Stomach (tissue), 9 donors: ENCODE results near the gene COQ7. TPM values are rescaled to one million over a fixed set of nuclear protein-coding genes. Genes with fewer than 3 reads are reported as not detected.

Source experiments
- DNase-seq, 2 donors: peaks; one replicate each; pipeline versions ENCODE4 v3.0.0 to v3.0.0-alpha.2; 2013 to 2019
- H3K27ac ChIP-seq, 5 donors: fragments of 200-600 bp in 4 of 5; sonication (generic) in 4 of 5; one replicate each; pipeline ENCODE4 v1.5.1; 2013 to 2019; ENCODE audit warnings: mild to moderate bottlenecking in 1 of 5, moderate library complexity in 1 of 5
- H3K27me3 ChIP-seq, 3 donors: fragments of 200-600 bp; sonication (generic); one replicate each; pipeline ENCODE4 v1.5.1; 2017 to 2019; ENCODE audit warnings: mixed run types in 1 of 3
- H3K36me3 ChIP-seq, 4 donors: fragments of 200-600 bp; sonication (generic); 1 replicate in 3 of 4; 2 replicates in 1 of 4; pipeline ENCODE4 v1.5.1; 2016 to 2019
- H3K4me1 ChIP-seq, 4 donors: fragments of 200-600 bp; sonication (generic); one replicate each; pipeline ENCODE4 v1.5.1; 2016 to 2019
- H3K4me3 ChIP-seq, 4 donors: fragments of 200-600 bp; sonication (generic) in 3 of 4; one replicate each; pipeline ENCODE4 v1.5.1; 2016 to 2019; ENCODE audit warnings: mild to moderate bottlenecking in 1 of 4
- H3K9me3 ChIP-seq, 4 donors: fragments of 200-600 bp; sonication (generic); one replicate each; pipeline ENCODE4 v1.5.1; 2016 to 2019
- EP300 ChIP-seq: sonication (generic); formaldehyde crosslinking; IDR thresholded peaks from one replicate; pipeline ENCODE4 v1.6.1; 2017; ENCODE audit warnings: antibody characterized with exemption
- POLR2A ChIP-seq, 4 donors: fragments of 450-650 bp; IDR thresholded peaks; one replicate each; pipeline ENCODE4 v1.6.1; 2016; ENCODE audit warnings: antibody characterized with exemption in 4 of 4, control low read depth in 2 of 4, mild to moderate bottlenecking in 1 of 4, moderate library complexity in 1 of 4
- POLR2AphosphoS5 ChIP-seq, 3 donors: sonication (generic); formaldehyde crosslinking; IDR thresholded peaks; one replicate each; pipeline ENCODE4 v1.6.1; 2016; ENCODE audit warnings: antibody characterized with exemption in 3 of 3
- WGBS, 5 donors: extraction: QIAGEN DNeasy Blood & Tissue Kit in 3 of 5; methylation state at CpG; one replicate each; pipeline versions ENCODE4 v1.1.5 to v1.1.7; 2013 to 2018; 5-methylcytosine and 5-hydroxymethylcytosine counted together
- intact Hi-C: fragments of 100-400 bp; cut with DNase I; formaldehyde crosslinking; loops from one replicate; pipeline ENCODE4 v1.15.1; 2023; ENCODE audit warnings: low total_unique reads
- polyA plus RNA-seq, 3 donors: library from polyadenylated mRNA; stranded (reverse); fragments of 200-250 nt; gene quantifications; one replicate each; pipeline ENCODE4 v1.2.3, GENCODE V29; 2013
- total RNA-seq, 5 donors: library from RNA; depleted of rRNA; stranded (reverse); fragments of >200 nt; gene quantifications; one replicate each; pipeline versions ENCODE4 v1.1.0 to v1.2.3, GENCODE V29; 2014 to 2016
- TF ChIP-seq, protein P1 (sequence below), 7 experiments: fragments of 450-650 bp in 4 of 7; fragments of 200-600 bp in 3 of 7; sonication (generic) in 3 of 7; IDR thresholded peaks; one replicate each; pipeline ENCODE4 v1.5.1; 2016 to 2019; ENCODE audit warnings: antibody characterized with exemption in 7 of 7, control low read depth in 2 of 7, mild to moderate bottlenecking in 1 of 7
- donor health status: healthy with polysubstance abuse.
- donor health status: Bipolar disorder and iron deficiency.
- donor health status: healthy.

The COQ7 gene
- total and polyA plus RNA-seq, 8 donors: 5.8 to 59.4 (median 20.2) TPM

DNA sequence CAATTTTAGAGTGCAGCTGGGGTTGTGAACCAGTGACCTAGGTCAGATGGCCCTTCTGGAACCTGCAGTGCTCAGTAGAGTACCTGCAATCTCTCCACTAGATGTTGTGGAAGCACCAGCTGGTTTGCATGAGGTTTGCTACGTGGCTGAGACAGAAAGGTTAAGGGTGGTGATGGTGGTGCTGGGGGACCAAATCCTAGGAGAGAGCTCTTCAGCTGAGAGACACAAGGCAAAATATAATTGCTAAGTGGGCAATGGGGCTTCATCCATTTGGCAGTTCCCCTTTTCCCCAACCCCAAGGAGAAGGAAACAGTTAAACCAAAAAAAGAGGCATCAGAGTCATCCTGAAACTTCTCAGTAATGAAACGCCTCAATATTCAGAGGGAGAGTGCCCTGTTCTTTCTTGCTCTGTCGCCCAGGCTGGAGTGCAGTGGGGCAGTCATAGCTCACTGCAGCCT is 60.3 kb downstream of the COQ7 start:
- intact Hi-C loops: no loop called here
- Histone ChIP-seq H3K9me3 (no peaks in the 10 kb centered on the region), H3K27ac (peak overlapping the region in 1 of 5 donors; percentile 3), H3K4me1 (peaks cover 18 to 47% (median 31%) of the 10 kb centered on the region in 4 donors), H3K4me3 (no peak overlapping the region), H3K36me3 (no peaks in the 10 kb centered on the region), H3K27me3 (no peaks in the 10 kb centered on the region)
- DNase-seq: no peak
- WGBS, 5 donors: 55 to 73% (median 63%) methylated on average over 3 of the region's 3 CpGs
- TF ChIP-seq, protein P1, sequence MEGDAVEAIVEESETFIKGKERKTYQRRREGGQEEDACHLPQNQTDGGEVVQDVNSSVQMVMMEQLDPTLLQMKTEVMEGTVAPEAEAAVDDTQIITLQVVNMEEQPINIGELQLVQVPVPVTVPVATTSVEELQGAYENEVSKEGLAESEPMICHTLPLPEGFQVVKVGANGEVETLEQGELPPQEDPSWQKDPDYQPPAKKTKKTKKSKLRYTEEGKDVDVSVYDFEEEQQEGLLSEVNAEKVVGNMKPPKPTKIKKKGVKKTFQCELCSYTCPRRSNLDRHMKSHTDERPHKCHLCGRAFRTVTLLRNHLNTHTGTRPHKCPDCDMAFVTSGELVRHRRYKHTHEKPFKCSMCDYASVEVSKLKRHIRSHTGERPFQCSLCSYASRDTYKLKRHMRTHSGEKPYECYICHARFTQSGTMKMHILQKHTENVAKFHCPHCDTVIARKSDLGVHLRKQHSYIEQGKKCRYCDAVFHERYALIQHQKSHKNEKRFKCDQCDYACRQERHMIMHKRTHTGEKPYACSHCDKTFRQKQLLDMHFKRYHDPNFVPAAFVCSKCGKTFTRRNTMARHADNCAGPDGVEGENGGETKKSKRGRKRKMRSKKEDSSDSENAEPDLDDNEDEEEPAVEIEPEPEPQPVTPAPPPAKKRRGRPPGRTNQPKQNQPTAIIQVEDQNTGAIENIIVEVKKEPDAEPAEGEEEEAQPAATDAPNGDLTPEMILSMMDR (IDR thresholded peaks at IDR 0.05): no peak
- TF ChIP-seq EP300: no peak
- TF ChIP-seq POLR2AphosphoS5 (IDR thresholded peaks at IDR 0.05): no peak
- TF ChIP-seq POLR2A (IDR thresholded peaks at IDR 0.05): no peak

DNA sequence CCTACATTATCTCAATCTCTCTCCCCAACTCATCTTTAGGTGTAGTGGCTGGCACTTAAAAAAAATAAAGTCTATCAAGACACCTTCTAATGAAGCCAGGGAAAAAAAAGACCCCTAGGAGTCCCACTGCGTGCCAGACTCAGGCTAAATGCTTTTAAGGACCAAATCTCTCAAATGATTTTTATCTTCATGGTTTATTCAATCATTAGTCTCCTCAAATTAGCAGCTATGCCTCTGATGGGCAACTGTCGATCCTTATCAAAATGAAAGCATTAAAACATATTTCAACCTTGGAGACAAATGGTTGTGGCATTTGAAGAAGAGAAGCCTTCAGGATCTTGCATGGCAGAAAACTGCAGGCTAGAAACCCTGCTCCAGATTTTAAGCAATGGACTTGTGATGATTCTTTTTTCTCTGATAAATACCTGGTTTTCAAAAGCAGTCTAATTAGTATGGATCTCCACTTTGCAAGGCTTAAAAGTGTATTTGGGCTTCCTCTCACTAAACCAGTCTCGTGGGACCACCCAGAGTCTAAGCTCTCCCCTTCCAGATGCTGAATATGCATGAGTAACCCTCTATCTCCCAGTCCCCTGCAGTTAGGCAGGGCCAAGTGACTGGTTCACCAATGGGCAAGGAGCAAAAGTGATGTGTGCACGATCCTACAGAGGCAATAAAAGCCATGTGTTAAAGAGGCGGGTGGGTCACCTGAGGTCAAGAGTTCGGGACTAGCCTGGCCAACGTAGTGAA is 61.2 kb downstream of the COQ7 start:
- H3K9me3 ChIP-seq: no peaks in the 10 kb centered on the region
- no peaks in the 10 kb centered on the region for H3K27me3 ChIP-seq
- no peak for DNase-seq
- H3K27ac ChIP-seq: peak overlapping the region in 1 of 5 donors; percentile 3
- intact Hi-C loops: no loop called here
- no peaks in the 10 kb centered on the region for H3K36me3 ChIP-seq
- WGBS, 5 donors: 66 to 78% (median 72%) methylated on average over 7 of the region's 7 CpGs
- H3K4me3 ChIP-seq: no peak overlapping the region
- peaks cover 18 to 39% (median 29%) of the 10 kb centered on the region in 4 donors for H3K4me1 ChIP-seq
- TF ChIP-seq, protein P1 (IDR thresholded peaks at IDR 0.05): no peak

Other genes starting within 250 kb of the COQ7 start
- 100 to 1,000 TPM in 2 of 5 donors, 10 to 100 TPM in 3; 59.5 to 135 (median 75.6) TPM for gene SMG1, start 141.2 kb upstream of the COQ7 start, total RNA-seq
- 1 to 10 TPM; 3.8 to 8.1 (median 4.0) TPM for gene SMG1, start 141.2 kb upstream of the COQ7 start, polyA plus RNA-seq
- gene TMC7, start 83.7 kb upstream of the COQ7 start, total RNA-seq: 10 to 100 TPM in 1 of 5 donors, 1 to 10 TPM in 2, under 1 TPM in 1, not detected in 1; 0.87 to 23.8 (median 6.7) TPM
- gene TMC7, start 83.7 kb upstream of the COQ7 start, polyA plus RNA-seq: under 1 TPM; 0.19 to 0.31 (median 0.30) TPM
- gene ITPRIPL2, start 46.4 kb downstream of the COQ7 start, total RNA-seq: 10 to 100 TPM; 10.3 to 48.7 (median 36.8) TPM
- gene ITPRIPL2, start 46.4 kb downstream of the COQ7 start, polyA plus RNA-seq: 10 to 100 TPM in 1 of 3 donors, 1 to 10 TPM in 2; 7.6 to 14.1 (median 9.9) TPM
- 10 to 100 TPM in 4 of 5 donors, 1 to 10 TPM in 1; 8.1 to 37.1 (median 18.7) TPM for gene SYT17, start 100.6 kb downstream of the COQ7 start, total RNA-seq
- gene SYT17, start 100.6 kb downstream of the COQ7 start, polyA plus RNA-seq: 1 to 10 TPM; 2.9 to 4.4 (median 3.4) TPM
- gene CLEC19A, start 218.1 kb downstream of the COQ7 start, total RNA-seq: under 1 TPM in 1 of 5 donors, not detected in 4; 0.37 TPM
- not detected for gene CLEC19A, start 218.1 kb downstream of the COQ7 start, polyA plus RNA-seq